IPS DF 6.9 (cell line): ENCODE measurements around the gene C2orf68.

Experiments
- DNase-seq: peaks from one replicate; pipeline ENCODE4 v3.0.0-alpha.2; 2013; ENCODE audit warnings: low read depth, low spot score
- H3K27ac ChIP-seq: one replicate; pipeline ENCODE4 v1.5.1; 2013; ENCODE audit warnings: low read length, control low read depth
- H3K27me3 ChIP-seq: 2 replicates; pipeline ENCODE4 v1.6.1; 2013; ENCODE audit warnings: mild to moderate bottlenecking, low read length; ENCODE audit not compliant: control insufficient read depth, insufficient read depth
- H3K36me3 ChIP-seq: 2 replicates; pipeline ENCODE4 v1.6.1; 2013; ENCODE audit warnings: low read length; ENCODE audit not compliant: control insufficient read depth, insufficient read depth
- H3K4me1 ChIP-seq: 2 replicates; pipeline ENCODE4 v1.6.1; 2013; ENCODE audit warnings: low read length; ENCODE audit not compliant: control insufficient read depth, insufficient read depth
- H3K4me3 ChIP-seq: 2 replicates; pipeline ENCODE4 v1.5.1; 2013; ENCODE audit warnings: mild to moderate bottlenecking, low read length
- H3K9me3 ChIP-seq: 2 replicates; pipeline ENCODE4 v1.6.1; 2013; ENCODE audit warnings: low read length, inconsistent platforms; ENCODE audit not compliant: control insufficient read depth, insufficient read depth
- WGBS: extraction: QIAGEN DNeasy Blood & Tissue Kit; methylation state at CpG from one replicate; pipeline ENCODE4 v1.1.7; 2013; ENCODE audit warnings: mixed read lengths, missing lambda C conversion rate; ENCODE audit not compliant: insufficient read length, insufficient coverage; 5-methylcytosine and 5-hydroxymethylcytosine counted together

C2orf68 gene

GRCh38 chr2:85651097-85651496 is 39.2 kb upstream of the C2orf68 start:
- no peaks in the 10 kb centered on the region for H3K4me1 ChIP-seq
- peaks cover 28% of the 10 kb centered on the region; the same call in 1 of the 2 replicates for H3K36me3 ChIP-seq
- no peak overlapping the region for H3K4me3 ChIP-seq
- H3K27ac ChIP-seq, result no peak overlapping the region
- no peaks in the 10 kb centered on the region for H3K9me3 ChIP-seq
- 100% methylated on average over 2 of the region's 3 CpGs for WGBS
- H3K27me3 ChIP-seq, result no peaks in the 10 kb centered on the region
- no peak for DNase-seq

- Histone ChIP-seq H3K4me3 (no peak overlapping the region), H3K9me3 (no peaks in the 10 kb centered on the region), H3K36me3 (peaks cover 32% of the 10 kb centered on the region; the same call in 1 of the 2 replicates), H3K4me1 (no peaks in the 10 kb centered on the region), H3K27ac (no peak overlapping the region), H3K27me3 (no peaks in the 10 kb centered on the region)
- WGBS, result no CpG with 5 or more reads among the region's 4 CpGs
- no peak for DNase-seq
Measured at GRCh38 chr2:85650456-85650855, 38.6 kb upstream of the C2orf68 start.

- Histone ChIP-seq H3K27ac (no peak overlapping the region), H3K27me3 (no peaks in the 10 kb centered on the region), H3K4me1 (no peaks in the 10 kb centered on the region), H3K36me3 (peaks cover 37% of the 10 kb centered on the region), H3K4me3 (no peak overlapping the region), H3K9me3 (no peaks in the 10 kb centered on the region)
- DNase-seq, result no peak
- no CpG with 5 or more reads among the region's 9 CpGs for WGBS
Measured at GRCh38 chr2:85649201-85650190, 37.6 kb upstream of the C2orf68 start.

GRCh38 chr2:85648619-85649018 is 36.8 kb upstream of the C2orf68 start:
- Histone ChIP-seq H3K27me3 (no peaks in the 10 kb centered on the region), H3K27ac (no peak overlapping the region), H3K4me3 (no peak overlapping the region), H3K4me1 (no peaks in the 10 kb centered on the region), H3K9me3 (no peaks in the 10 kb centered on the region), H3K36me3 (peaks cover 40% of the 10 kb centered on the region)
- DNase-seq, result no peak
- WGBS, result no CpG with 5 or more reads among the region's 2 CpGs

GRCh38 chr2:85647823-85648526 is 36.1 kb upstream of the C2orf68 start:
- Histone ChIP-seq H3K4me3 (no peak overlapping the region), H3K4me1 (no peaks in the 10 kb centered on the region), H3K36me3 (peaks cover 40% of the 10 kb centered on the region), H3K9me3 (no peaks in the 10 kb centered on the region), H3K27ac (no peak overlapping the region), H3K27me3 (no peaks in the 10 kb centered on the region)
- DNase-seq, result no peak
- no CpG with 5 or more reads among the region's 10 CpGs for WGBS

GRCh38 chr2:85646166-85646565 is 34.3 kb upstream of the C2orf68 start:
- Histone ChIP-seq H3K4me1 (no peaks in the 10 kb centered on the region), H3K27ac (no peak overlapping the region), H3K4me3 (no peak overlapping the region), H3K27me3 (no peaks in the 10 kb centered on the region), H3K36me3 (peaks cover 47% of the 10 kb centered on the region), H3K9me3 (no peaks in the 10 kb centered on the region)
- no CpG with 5 or more reads among the region's 2 CpGs for WGBS
- DNase-seq, result no peak

- Histone ChIP-seq H3K27me3 (no peaks in the 10 kb centered on the region), H3K4me3 (no peak overlapping the region), H3K9me3 (no peaks in the 10 kb centered on the region), H3K36me3 (peaks cover 48% of the 10 kb centered on the region), H3K4me1 (no peaks in the 10 kb centered on the region), H3K27ac (no peak overlapping the region)
- no CpG with 5 or more reads among the region's 8 CpGs for WGBS
- no peak for DNase-seq
Measured at GRCh38 chr2:85644909-85645308, 33.0 kb upstream of the C2orf68 start.

GRCh38 chr2:85642725-85643124 is 30.9 kb upstream of the C2orf68 start:
- no peak overlapping the region for H3K27ac ChIP-seq
- H3K4me1 ChIP-seq, result no peaks in the 10 kb centered on the region
- DNase-seq, result no peak
- H3K27me3 ChIP-seq, result no peaks in the 10 kb centered on the region
- peaks cover 40% of the 10 kb centered on the region for H3K36me3 ChIP-seq
- no CpG with 5 or more reads among the region's 3 CpGs for WGBS
- no peaks in the 10 kb centered on the region for H3K9me3 ChIP-seq
- H3K4me3 ChIP-seq, result no peak overlapping the region

GRCh38 chr2:85635636-85636035 is 23.8 kb upstream of the C2orf68 start:
- no peaks in the 10 kb centered on the region for H3K9me3 ChIP-seq
- no CpG with 5 or more reads among the region's 4 CpGs for WGBS
- DNase-seq, result no peak
- peaks cover 34% of the 10 kb centered on the region for H3K36me3 ChIP-seq
- no peaks in the 10 kb centered on the region for H3K4me1 ChIP-seq
- H3K27me3 ChIP-seq, result no peaks in the 10 kb centered on the region
- no peak overlapping the region for H3K27ac ChIP-seq
- H3K4me3 ChIP-seq, result no peak overlapping the region

GRCh38 chr2:85635011-85635410 is 23.1 kb upstream of the C2orf68 start:
- H3K4me3 ChIP-seq, result no peak overlapping the region
- no peaks in the 10 kb centered on the region for H3K9me3 ChIP-seq
- H3K27ac ChIP-seq, result no peak overlapping the region
- WGBS, result no CpG with 5 or more reads among the region's 8 CpGs
- no peaks in the 10 kb centered on the region for H3K4me1 ChIP-seq
- H3K36me3 ChIP-seq, result peaks cover 33% of the 10 kb centered on the region
- no peaks in the 10 kb centered on the region for H3K27me3 ChIP-seq
- no peak for DNase-seq
